PC-9 (cell line): ENCODE measurements around the gene CYFIP1.

Experiments
- CTCF ChIP-seq: fragments of 200-600 bp; sonication (generic); conservative IDR thresholded peaks from 2 replicates; pipeline ENCODE4 v1.6.1; 2017; ENCODE audit warnings: mixed run types, antibody characterized with exemption, mild to moderate bottlenecking, moderate library complexity
- EZH2 ChIP-seq: fragments of 200-600 bp; sonication (generic); IDR thresholded peaks from 2 replicates; pipeline ENCODE4 v1.8.0; 2017; ENCODE audit warnings: antibody characterized with exemption, low read depth

GRCh38 chr15:22942877-22943276 lies 37.3 kb downstream of the CYFIP1 start:
- no peak for TF ChIP-seq CTCF
- TF ChIP-seq EZH2 = no peak
